ENCODE measurements around the gene INPP5B.

DNA sequence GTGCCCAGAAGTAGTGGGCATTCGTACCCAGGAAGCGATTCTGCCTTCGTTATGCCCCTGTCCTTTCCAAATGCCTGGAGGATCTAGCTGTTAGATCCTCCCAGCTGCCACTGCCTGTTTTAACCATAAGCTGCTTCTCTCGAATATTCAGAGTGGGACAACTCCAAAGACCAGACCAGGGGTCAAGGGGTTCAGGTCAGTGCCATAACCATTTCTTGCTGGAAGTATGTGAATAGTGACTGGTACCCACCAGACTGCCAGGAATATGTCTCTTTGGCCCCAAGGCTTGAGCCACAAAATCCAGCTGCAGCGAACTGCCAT, 86.5 kb downstream of the INPP5B start:
- TF ChIP-seq, protein P1, sequence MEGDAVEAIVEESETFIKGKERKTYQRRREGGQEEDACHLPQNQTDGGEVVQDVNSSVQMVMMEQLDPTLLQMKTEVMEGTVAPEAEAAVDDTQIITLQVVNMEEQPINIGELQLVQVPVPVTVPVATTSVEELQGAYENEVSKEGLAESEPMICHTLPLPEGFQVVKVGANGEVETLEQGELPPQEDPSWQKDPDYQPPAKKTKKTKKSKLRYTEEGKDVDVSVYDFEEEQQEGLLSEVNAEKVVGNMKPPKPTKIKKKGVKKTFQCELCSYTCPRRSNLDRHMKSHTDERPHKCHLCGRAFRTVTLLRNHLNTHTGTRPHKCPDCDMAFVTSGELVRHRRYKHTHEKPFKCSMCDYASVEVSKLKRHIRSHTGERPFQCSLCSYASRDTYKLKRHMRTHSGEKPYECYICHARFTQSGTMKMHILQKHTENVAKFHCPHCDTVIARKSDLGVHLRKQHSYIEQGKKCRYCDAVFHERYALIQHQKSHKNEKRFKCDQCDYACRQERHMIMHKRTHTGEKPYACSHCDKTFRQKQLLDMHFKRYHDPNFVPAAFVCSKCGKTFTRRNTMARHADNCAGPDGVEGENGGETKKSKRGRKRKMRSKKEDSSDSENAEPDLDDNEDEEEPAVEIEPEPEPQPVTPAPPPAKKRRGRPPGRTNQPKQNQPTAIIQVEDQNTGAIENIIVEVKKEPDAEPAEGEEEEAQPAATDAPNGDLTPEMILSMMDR (conservative IDR thresholded peaks at IDR 0.05 in 1 of 2, IDR thresholded peaks at IDR 0.05 in 1 of 2; ENCODE audit: extremely low read depth in 1 of 2, insufficient read depth in 1 of 2, low read depth in 1 of 2, low read length in 2 of 2), result no peak
- TF ChIP-seq EZH2 (IDR thresholded peaks at IDR 0.05; ENCODE audit: borderline replicate concordance, low read length), result no peak
